PC-9 (cell line): ENCODE data around the gene SDHA. TPM values are rescaled to one million over a fixed set of nuclear protein-coding genes. Genes with fewer than 3 reads are reported as not detected.

Experiments used
- BruUV-seq: library from RNA; stranded (reverse); fragments of 400-500 nt; replicated peaks from 2 replicates; lab custom pipeline; 2021; lab: Mats Ljungman, UMichigan
- CTCF ChIA-PET: fragments of 300-600 bp; sonication (Branson Sonifier 250); formaldehyde crosslinking; loops from one replicate; lab custom pipeline; 2022; ENCODE audit warnings: antibody characterized with exemption; lab: Charles Lee
- POLR2A ChIA-PET: fragments of 300-600 bp; sonication (Branson Sonifier 250); formaldehyde crosslinking; loops from one replicate; lab custom pipeline; 2022; ENCODE audit warnings: antibody characterized with exemption; ENCODE audit not compliant: unreplicated experiment; lab: Charles Lee
- DNase-seq, 2 experiments: peaks; one replicate each; pipeline versions ENCODE4 v3.0.0 to v3.0.0-alpha.2; 2015 to 2022; ENCODE audit warnings: mixed read lengths in 1 of 2
- H2AFZ ChIP-seq: fragments of 200-600 bp; sonication (generic); 2 replicates; pipeline ENCODE4 v1.8.1; 2017; ENCODE audit warnings: antibody characterized with exemption
- H3F3A ChIP-seq: fragments of 200-600 bp; sonication (generic); 2 replicates; pipeline ENCODE4 v1.8.1; 2017; ENCODE audit warnings: antibody characterized with exemption, mild to moderate bottlenecking, low read depth; ENCODE audit not compliant: insufficient read depth
- H3K27ac ChIP-seq: fragments of 200-600 bp; sonication (generic); 2 replicates; pipeline ENCODE4 v1.6.1; 2016; ENCODE audit warnings: mixed run types
- H3K27me3 ChIP-seq: fragments of 200-600 bp; sonication (generic); 2 replicates; pipeline ENCODE4 v1.6.1; 2016; ENCODE audit warnings: low read depth, mixed run types; ENCODE audit not compliant: insufficient read depth
- H3K36me3 ChIP-seq: fragments of 200-600 bp; sonication (generic); 2 replicates; pipeline ENCODE4 v1.6.1; 2016; ENCODE audit warnings: low read depth, mixed run types
- H3K4me1 ChIP-seq: fragments of 200-600 bp; sonication (generic); replicated peaks from 2 replicates; pipeline ENCODE4 v1.6.1; 2016; ENCODE audit warnings: mixed run types; ENCODE audit not compliant: insufficient read depth
- H3K4me2 ChIP-seq: fragments of 200-600 bp; sonication (generic); 2 replicates; pipeline ENCODE4 v1.6.1; 2017; ENCODE audit warnings: mixed run types
- H3K4me3 ChIP-seq: fragments of 200-600 bp; sonication (generic); 2 replicates; pipeline ENCODE4 v1.6.1; 2016; ENCODE audit warnings: mixed run types
- H3K79me2 ChIP-seq: fragments of 200-600 bp; sonication (generic); 2 replicates; pipeline ENCODE4 v1.6.1; 2017; ENCODE audit warnings: low read depth, mixed run types
- H3K9me2 ChIP-seq: fragments of 200-600 bp; sonication (generic); 2 replicates; pipeline ENCODE4 v1.8.1; 2017; ENCODE audit warnings: mild to moderate bottlenecking; ENCODE audit not compliant: insufficient read depth
- H3K9me3 ChIP-seq: fragments of 200-600 bp; sonication (generic); 2 replicates; pipeline ENCODE4 v1.8.1; 2016; ENCODE audit warnings: low read depth; ENCODE audit not compliant: insufficient read depth
- H4K20me1 ChIP-seq: fragments of 200-600 bp; sonication (generic); 2 replicates; pipeline ENCODE4 v1.8.1; 2017; ENCODE audit not compliant: insufficient read depth
- CTCF ChIP-seq: fragments of 200-600 bp; sonication (generic); conservative IDR thresholded peaks from 2 replicates; pipeline ENCODE4 v1.6.1; 2017; ENCODE audit warnings: mixed run types, antibody characterized with exemption, mild to moderate bottlenecking, moderate library complexity
- EZH2 ChIP-seq: fragments of 200-600 bp; sonication (generic); IDR thresholded peaks from 2 replicates; pipeline ENCODE4 v1.8.0; 2017; ENCODE audit warnings: antibody characterized with exemption, low read depth
- intact Hi-C: fragments of 100-400 bp; cut with micrococcal nuclease; formaldehyde crosslinking; loops from one replicate; pipeline ENCODE4 v1.10.0; 2022; ENCODE audit not compliant: unreplicated experiment
- total RNA-seq: library from RNA; stranded (reverse); gene quantifications from 2 replicates; pipeline ENCODE4 v1.2.3, GENCODE V29; 2021

The SDHA gene
- total RNA-seq, 1 experiment from 2014 or later = 347 TPM

DNA sequence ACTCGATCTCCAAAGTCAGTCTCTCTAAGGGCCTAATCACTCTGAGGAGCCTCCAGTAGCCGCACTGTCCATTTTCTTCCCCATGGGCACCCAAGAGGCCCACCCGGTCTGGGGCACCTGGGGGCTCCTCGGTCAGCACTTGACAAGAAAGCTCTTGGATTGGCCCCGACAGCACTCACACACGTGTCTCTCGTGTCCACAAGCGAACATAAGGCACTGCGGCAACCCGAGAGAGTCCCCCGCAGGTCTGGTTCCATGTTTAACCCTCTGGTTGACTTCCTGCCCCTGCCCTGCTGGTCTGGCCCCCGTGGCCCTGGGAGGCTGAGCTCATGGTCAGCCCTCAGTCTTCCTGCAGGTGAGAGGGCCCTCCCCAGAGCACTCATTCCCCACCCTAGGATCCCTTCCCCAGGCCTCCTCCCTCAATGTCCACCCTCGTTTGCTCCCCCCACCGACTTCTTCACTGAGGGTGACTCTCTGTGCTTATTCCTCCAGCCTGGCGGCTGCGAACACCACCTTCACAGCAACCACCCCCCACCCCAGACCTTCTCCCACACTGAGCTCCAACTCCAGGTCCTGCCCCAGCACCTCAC is 43.1 kb upstream of the SDHA start:
- no peak for DNase-seq
- Histone ChIP-seq H3K4me3 (no peak overlapping the region), H3K4me2 (no peak overlapping the region), H4K20me1 (0 out of 2 replicates have a peak, but pooled peaks cover 8% of the 10 kb centered on the region), H3K9me2 (no peaks in the 10 kb centered on the region), H3K79me2 (no peaks in the 10 kb centered on the region), H3K36me3 (no peaks in the 10 kb centered on the region), H3K9me3 (no peaks in the 10 kb centered on the region), H3F3A (no peaks in the 10 kb centered on the region), H2AFZ (no peak overlapping the region), H3K27me3 (peaks cover 94% of the 10 kb centered on the region), H3K27ac (no peak overlapping the region), H3K4me1 (no peaks in the 10 kb centered on the region)
- POLR2A ChIA-PET = no interaction called here
- intact Hi-C loops = no loop called here
- CTCF ChIA-PET = interaction anchor here (0.6 kb wide), 1 partner anchor 76 kb away, joined by 4 read pairs; no protein-coding TSS in a partner anchor
- TF ChIP-seq EZH2 (no peak), CTCF (no peak)
- BruUV-seq = no TSS peak

DNA sequence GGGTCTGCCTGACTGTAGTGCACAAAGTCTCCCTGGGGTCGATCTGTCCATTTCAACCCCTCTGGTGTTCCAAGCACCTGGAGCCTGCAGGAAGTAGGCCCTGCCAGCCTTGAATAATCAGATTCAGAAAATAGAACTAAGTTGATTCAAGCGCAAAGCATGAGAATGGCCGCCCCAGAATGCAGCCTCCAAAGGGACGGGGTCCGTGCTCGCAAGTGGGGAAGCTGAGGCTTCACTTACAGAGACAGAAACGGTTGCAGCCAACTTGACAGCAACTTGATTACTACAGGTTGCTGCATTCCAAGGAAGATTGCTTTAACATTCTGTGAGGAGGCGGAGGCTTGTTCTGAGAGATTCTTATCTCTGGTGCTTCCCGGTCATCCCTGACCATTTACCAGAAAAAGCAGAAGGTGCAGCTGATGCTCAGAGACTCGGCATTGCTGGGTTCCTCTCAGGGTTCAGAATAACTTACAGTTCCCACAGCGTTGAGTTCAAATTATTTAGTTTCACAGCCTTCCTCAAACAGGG is 41.8 kb upstream of the SDHA start:
- ChIA-PET CTCF (no interaction called here), POLR2A (no interaction called here)
- intact Hi-C loops = no loop called here
- 0 out of 2 replicates have a peak, but pooled peaks cover 8% of the 10 kb centered on the region for H4K20me1 ChIP-seq
- H3K4me1 ChIP-seq = no peaks in the 10 kb centered on the region
- H3K27me3 ChIP-seq = peaks cover 94% of the 10 kb centered on the region
- H3K9me2 ChIP-seq = no peaks in the 10 kb centered on the region
- H3K4me2 ChIP-seq = no peak overlapping the region
- no TSS peak for BruUV-seq
- TF ChIP-seq CTCF (no peak), EZH2 (no peak)
- no peak overlapping the region for H3K27ac ChIP-seq
- no peaks in the 10 kb centered on the region for H3K79me2 ChIP-seq
- H3F3A ChIP-seq = no peaks in the 10 kb centered on the region
- no peaks in the 10 kb centered on the region for H3K9me3 ChIP-seq
- no peak overlapping the region for H3K4me3 ChIP-seq
- no peaks in the 10 kb centered on the region for H3K36me3 ChIP-seq
- no peak overlapping the region for H2AFZ ChIP-seq
- DNase-seq = no peak

- CTCF ChIA-PET = no interaction called here
- no peak overlapping the region for H2AFZ ChIP-seq
- no peak overlapping the region for H3K4me2 ChIP-seq
- no peaks in the 10 kb centered on the region for H3K4me1 ChIP-seq
- no TSS peak for BruUV-seq
- no peak overlapping the region for H3K27ac ChIP-seq
- H3K4me3 ChIP-seq = no peak overlapping the region
- intact Hi-C loops = no loop called here
- H3K9me3 ChIP-seq = no peaks in the 10 kb centered on the region
- POLR2A ChIA-PET = no interaction called here
- TF ChIP-seq EZH2 = no peak
- no peak for TF ChIP-seq CTCF
- no peaks in the 10 kb centered on the region for H3K79me2 ChIP-seq
- 0 out of 2 replicates have a peak, but pooled peaks cover 8% of the 10 kb centered on the region for H4K20me1 ChIP-seq
- DNase-seq = no peak
- H3F3A ChIP-seq = no peaks in the 10 kb centered on the region
- H3K36me3 ChIP-seq = no peaks in the 10 kb centered on the region
- H3K9me2 ChIP-seq = no peaks in the 10 kb centered on the region
- H3K27me3 ChIP-seq = peaks cover 94% of the 10 kb centered on the region
These were observed 40.0 kb upstream of the SDHA start for GRCh38 chr5:178110-178509.
